IPS-11a (cell line): Measurements from ENCODE around the gene ETNK2.

ENCODE experiments used
- H3K4me3 ChIP-seq: one replicate; pipeline ENCODE4 v1.5.1; 2013; ENCODE audit warnings: low read depth, low read length, control low read depth

Gene ETNK2

GRCh38 chr1:204128464-204128963 lies 23.3 kb downstream of the ETNK2 start:
- no peak overlapping the region for H3K4me3 ChIP-seq

GRCh38 chr1:204127597-204128242 lies 24.1 kb downstream of the ETNK2 start:
- H3K4me3 ChIP-seq = no peak overlapping the region

GRCh38 chr1:204126956-204127355 lies 24.9 kb downstream of the ETNK2 start:
- no peak overlapping the region for H3K4me3 ChIP-seq

GRCh38 chr1:204126386-204126785 lies 25.5 kb downstream of the ETNK2 start:
- H3K4me3 ChIP-seq = no peak overlapping the region

- no peak overlapping the region for H3K4me3 ChIP-seq
Observed at GRCh38 chr1:204125759-204126351, 26.0 kb downstream of the ETNK2 start.

GRCh38 chr1:204124639-204125038 lies 27.2 kb downstream of the ETNK2 start:
- no peak overlapping the region for H3K4me3 ChIP-seq

- H3K4me3 ChIP-seq = no peak overlapping the region
Observed at GRCh38 chr1:204123376-204123775, 28.5 kb downstream of the ETNK2 start.

- no peak overlapping the region for H3K4me3 ChIP-seq
Observed at GRCh38 chr1:204121840-204122555, 29.8 kb downstream of the ETNK2 start.

- H3K4me3 ChIP-seq = no peak overlapping the region
Observed at GRCh38 chr1:204116539-204116938, 35.3 kb downstream of the ETNK2 start.

- H3K4me3 ChIP-seq = no peak overlapping the region
Observed at GRCh38 chr1:204115116-204115515, 36.7 kb downstream of the ETNK2 start.

GRCh38 chr1:204114606-204115005 lies 37.2 kb downstream of the ETNK2 start:
- H3K4me3 ChIP-seq = no peak overlapping the region

GRCh38 chr1:204113896-204114295 lies 37.9 kb downstream of the ETNK2 start:
- H3K4me3 ChIP-seq = no peak overlapping the region

- no peak overlapping the region for H3K4me3 ChIP-seq
Observed at GRCh38 chr1:204112876-204113730, 38.7 kb downstream of the ETNK2 start.

- H3K4me3 ChIP-seq = no peak overlapping the region
Observed at GRCh38 chr1:204110894-204111633, 40.8 kb downstream of the ETNK2 start.

- no peak overlapping the region for H3K4me3 ChIP-seq
Observed at GRCh38 chr1:204108312-204109141, 43.3 kb downstream of the ETNK2 start.

- no peak overlapping the region for H3K4me3 ChIP-seq
Observed at GRCh38 chr1:204107892-204108291, 44.0 kb downstream of the ETNK2 start.

- no peak overlapping the region for H3K4me3 ChIP-seq
Observed at GRCh38 chr1:204106825-204107224, 45.0 kb downstream of the ETNK2 start.

GRCh38 chr1:204105131-204105515 lies 46.7 kb downstream of the ETNK2 start:
- no peak overlapping the region for H3K4me3 ChIP-seq

- no peak overlapping the region for H3K4me3 ChIP-seq
Observed at GRCh38 chr1:204104331-204105130, 47.3 kb downstream of the ETNK2 start.
